ENCODE results near the gene DAZAP2. TPM values are rescaled to one million over a fixed set of nuclear protein-coding genes. Genes with fewer than 3 reads are reported as not detected.

DAZAP2 gene
- polyA plus RNA-seq, 3 donors: 975 to 2,004 (median 1,697) TPM

DNA sequence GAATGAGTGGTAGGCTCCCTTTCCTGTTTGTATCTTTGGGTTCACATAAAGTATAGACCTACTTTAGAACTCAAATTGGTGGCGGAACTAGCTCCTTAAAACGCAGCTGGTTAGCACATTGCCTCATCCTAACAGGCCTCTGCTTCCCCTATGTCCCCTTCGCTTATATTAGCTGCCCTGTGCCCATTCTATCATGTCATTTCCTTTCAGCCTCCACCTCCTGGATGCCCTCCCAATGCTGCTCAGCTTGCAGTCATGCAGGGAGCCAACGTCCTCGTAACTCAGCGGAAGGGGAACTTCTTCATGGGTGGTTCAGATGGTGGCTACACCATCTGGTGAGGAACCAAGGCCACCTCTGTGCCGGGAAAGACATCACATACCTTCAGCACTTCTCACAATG lies 3.5 kb downstream of the DAZAP2 start:
- Histone ChIP-seq H3K4me2 (replicated peaks; ENCODE audit: extremely low read depth, low read length, poor library complexity, severe bottlenecking) (peak overlapping the region; percentile 90), H3K27me3 (ENCODE audit: control insufficient read depth in 2 of 2, insufficient read depth in 2 of 2, low read length in 2 of 2) (no peaks in the 10 kb centered on the region), H3K9me3 (replicated peaks in 1 of 2; ENCODE audit: control insufficient read depth in 1 of 2, insufficient read depth in 1 of 2, low read length in 2 of 2) (no peaks in the 10 kb centered on the region), H3K9ac (ENCODE audit: insufficient read depth, low read length, poor library complexity, severe bottlenecking) (no peak overlapping the region), H2AFZ (ENCODE audit: insufficient read depth, low read depth, low read length, poor library complexity, severe bottlenecking) (no peak overlapping the region), H3K36me3 (replicated peaks in 1 of 2; ENCODE audit: control insufficient read depth in 1 of 2, insufficient read depth in 2 of 2, low read length in 2 of 2) (peaks cover 28 to 33% of the 10 kb centered on the region in 2 donors), H3K27ac (ENCODE audit: low read depth in 1 of 2, low read length in 2 of 2) (peak overlapping the region; percentile 45 to 78), H4K20me1 (ENCODE audit: insufficient read depth, low read length) (peaks cover 10% of the 10 kb centered on the region), H3K79me2 (ENCODE audit: insufficient read depth, low read length) (peaks cover 50% of the 10 kb centered on the region), H3K4me1 (ENCODE audit: control insufficient read depth in 1 of 2, insufficient read depth in 2 of 2, low read length in 2 of 2) (peaks cover 82 to 85% of the 10 kb centered on the region in 2 donors), H3K4me3 (replicated peaks in 1 of 3; ENCODE audit: low read depth in 2 of 3, low read length in 3 of 3) (peak overlapping the region in 1 of 3 experiments; percentile 94)
- no peak for TF ChIP-seq CTCF (IDR thresholded peaks at IDR 0.05)
- H3K9me3 Mint-ChIP-seq: peaks cover 0 to 3% (median 0%) of the 10 kb centered on the region in 7 donors
- H3K4me3 Mint-ChIP-seq: peak overlapping the region; percentile 49 to 77
- peak; percentile 90 to 91 (median 90) for DNase-seq
- H3K4me1 Mint-ChIP-seq: peaks cover 74% of the 10 kb centered on the region
- H3K27ac Mint-ChIP-seq: peak overlapping the region; percentile 92 to 99 (median 97)
- 11% methylated on average over 3 of the region's 7 CpGs for WGBS (ENCODE audit: insufficient coverage)
- intact Hi-C loops (cut with micrococcal nuclease): loop anchor here in 1 of 2 donors (10.0 kb wide), 3 partner anchors 67 to 197 kb away; partner anchors contain the start of genes CSRNP2, LETMD1 and TFCP2
- H3K36me3 Mint-ChIP-seq: peaks cover 41 to 58% of the 10 kb centered on the region in 2 donors
- H3K27me3 Mint-ChIP-seq (ENCODE audit: low read depth in 3 of 3): peaks cover 0 to 4% (median 0%) of the 10 kb centered on the region in 3 donors

GRCh38 chr12:51242876-51243275 lies 4.2 kb downstream of the DAZAP2 start:
- Histone ChIP-seq H3K4me3 (replicated peaks in 1 of 3; ENCODE audit: low read depth in 2 of 3, low read length in 3 of 3) (peak overlapping the region in 1 of 3 experiments; percentile 94), H3K79me2 (ENCODE audit: insufficient read depth, low read length) (peaks cover 50% of the 10 kb centered on the region), H3K9me3 (replicated peaks in 1 of 2; ENCODE audit: control insufficient read depth in 1 of 2, insufficient read depth in 1 of 2, low read length in 2 of 2) (no peaks in the 10 kb centered on the region), H3K27ac (ENCODE audit: low read depth in 1 of 2, low read length in 2 of 2) (peak overlapping the region in 1 of 2 donors; percentile 78), H3K36me3 (replicated peaks in 1 of 2; ENCODE audit: control insufficient read depth in 1 of 2, insufficient read depth in 2 of 2, low read length in 2 of 2) (peaks cover 28 to 33% of the 10 kb centered on the region in 2 donors), H3K4me1 (ENCODE audit: control insufficient read depth in 1 of 2, insufficient read depth in 2 of 2, low read length in 2 of 2) (peaks cover 88 to 91% of the 10 kb centered on the region in 2 donors), H3K27me3 (ENCODE audit: control insufficient read depth in 2 of 2, insufficient read depth in 2 of 2, low read length in 2 of 2) (no peaks in the 10 kb centered on the region), H2AFZ (ENCODE audit: insufficient read depth, low read depth, low read length, poor library complexity, severe bottlenecking) (no peak overlapping the region), H3K9ac (ENCODE audit: insufficient read depth, low read length, poor library complexity, severe bottlenecking) (no peak overlapping the region), H3K4me2 (replicated peaks; ENCODE audit: extremely low read depth, low read length, poor library complexity, severe bottlenecking) (peak overlapping the region; percentile 90), H4K20me1 (ENCODE audit: insufficient read depth, low read length) (peaks cover 10% of the 10 kb centered on the region)
- no peak for TF ChIP-seq CTCF (IDR thresholded peaks at IDR 0.05)
- whole genome bisulfite sequencing (ENCODE audit: insufficient coverage): 8% methylated on average over 6 of the region's 7 CpGs
- intact Hi-C loops (cut with micrococcal nuclease): loop anchor here in 1 of 2 donors (10.0 kb wide), 3 partner anchors 68 to 198 kb away; partner anchors contain the start of genes CSRNP2, LETMD1 and TFCP2
- peak overlapping the region; percentile 91 to 99 (median 97) for H3K27ac Mint-ChIP-seq
- H3K4me1 Mint-ChIP-seq: peaks cover 79% of the 10 kb centered on the region
- peaks cover 0 to 3% (median 0%) of the 10 kb centered on the region in 7 donors for H3K9me3 Mint-ChIP-seq
- peaks cover 0 to 4% (median 0%) of the 10 kb centered on the region in 3 donors for H3K27me3 Mint-ChIP-seq (ENCODE audit: low read depth in 3 of 3)
- peaks cover 42 to 64% of the 10 kb centered on the region in 2 donors for H3K36me3 Mint-ChIP-seq
- H3K4me3 Mint-ChIP-seq: peak overlapping the region; percentile 37 to 66
- peak; percentile 69 to 84 (median 84) for DNase-seq

Measured in CD14-positive monocyte (primary cell).